AG09319 (cell line): Measurements from ENCODE around the gene SRPX.

Source experiments
- DNase-seq: peaks from one replicate; pipeline ENCODE4 v3.0.0-alpha.2; 2010; ENCODE audit warnings: low read depth; ENCODE audit errors: extremely low read depth
- TF ChIP-seq, protein P1 (sequence below): IDR thresholded peaks from 2 replicates; pipeline ENCODE4 v1.5.1; 2011; ENCODE audit warnings: low read depth, mild to moderate bottlenecking, inconsistent platforms, low read length, moderate library complexity

SRPX gene

DNA sequence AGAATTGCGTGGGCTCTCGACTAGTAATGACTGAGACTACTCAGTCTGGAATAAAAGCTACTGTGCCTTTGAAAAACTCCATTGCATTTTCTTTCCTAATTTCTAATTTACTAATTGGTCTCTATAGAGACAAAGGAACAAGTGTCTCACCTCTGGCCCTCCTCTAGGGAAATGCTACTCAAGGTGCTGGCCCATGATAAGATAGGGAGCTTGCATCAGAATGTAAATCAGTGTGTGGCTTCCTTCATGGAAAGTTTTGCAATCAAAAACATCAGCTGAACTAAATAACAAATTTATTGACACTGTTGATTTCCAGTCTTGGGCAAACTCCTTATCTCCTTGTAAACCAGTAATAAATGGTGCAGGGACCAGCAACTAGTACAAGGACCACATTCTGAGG lies 81.8 kb downstream of the SRPX start:
- no peak for DNase-seq
- TF ChIP-seq, protein P1, sequence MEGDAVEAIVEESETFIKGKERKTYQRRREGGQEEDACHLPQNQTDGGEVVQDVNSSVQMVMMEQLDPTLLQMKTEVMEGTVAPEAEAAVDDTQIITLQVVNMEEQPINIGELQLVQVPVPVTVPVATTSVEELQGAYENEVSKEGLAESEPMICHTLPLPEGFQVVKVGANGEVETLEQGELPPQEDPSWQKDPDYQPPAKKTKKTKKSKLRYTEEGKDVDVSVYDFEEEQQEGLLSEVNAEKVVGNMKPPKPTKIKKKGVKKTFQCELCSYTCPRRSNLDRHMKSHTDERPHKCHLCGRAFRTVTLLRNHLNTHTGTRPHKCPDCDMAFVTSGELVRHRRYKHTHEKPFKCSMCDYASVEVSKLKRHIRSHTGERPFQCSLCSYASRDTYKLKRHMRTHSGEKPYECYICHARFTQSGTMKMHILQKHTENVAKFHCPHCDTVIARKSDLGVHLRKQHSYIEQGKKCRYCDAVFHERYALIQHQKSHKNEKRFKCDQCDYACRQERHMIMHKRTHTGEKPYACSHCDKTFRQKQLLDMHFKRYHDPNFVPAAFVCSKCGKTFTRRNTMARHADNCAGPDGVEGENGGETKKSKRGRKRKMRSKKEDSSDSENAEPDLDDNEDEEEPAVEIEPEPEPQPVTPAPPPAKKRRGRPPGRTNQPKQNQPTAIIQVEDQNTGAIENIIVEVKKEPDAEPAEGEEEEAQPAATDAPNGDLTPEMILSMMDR = no peak

DNA sequence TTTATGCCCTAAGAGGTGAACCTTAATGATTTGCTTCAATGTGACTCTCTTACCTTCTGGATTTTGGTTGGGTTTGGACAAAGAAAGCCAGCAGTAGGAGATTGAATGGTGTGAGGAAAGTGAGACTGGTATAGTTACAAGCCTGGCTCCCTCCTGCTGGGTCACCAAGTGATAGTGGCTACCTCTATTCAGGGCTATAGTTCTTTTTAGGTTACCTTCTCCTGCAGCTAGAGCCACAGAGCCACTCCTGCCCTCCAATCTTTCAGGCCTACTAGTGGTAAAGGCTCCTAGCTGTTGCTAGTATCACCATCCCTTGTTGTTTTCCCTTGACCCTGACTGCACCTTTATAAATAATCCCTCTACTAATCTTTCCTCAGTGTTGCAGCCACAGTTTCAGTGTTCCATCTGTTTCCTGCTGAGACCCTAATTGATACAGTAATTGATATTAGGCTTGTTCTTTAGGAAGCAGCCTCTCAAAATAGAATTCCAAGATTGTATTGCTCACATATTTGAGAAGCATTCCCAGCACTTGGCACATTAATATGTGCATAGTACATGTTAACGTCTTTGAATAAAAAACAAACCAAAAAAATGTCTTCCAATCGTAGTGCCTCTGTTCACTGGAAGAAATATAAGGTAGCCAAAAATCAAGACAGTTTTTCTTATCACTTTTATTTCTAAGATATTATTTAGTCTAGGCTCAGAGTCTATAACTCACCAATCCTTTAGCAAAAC lies 82.3 kb downstream of the SRPX start:
- no peak for DNase-seq
- TF ChIP-seq, protein P1 = no peak

DNA sequence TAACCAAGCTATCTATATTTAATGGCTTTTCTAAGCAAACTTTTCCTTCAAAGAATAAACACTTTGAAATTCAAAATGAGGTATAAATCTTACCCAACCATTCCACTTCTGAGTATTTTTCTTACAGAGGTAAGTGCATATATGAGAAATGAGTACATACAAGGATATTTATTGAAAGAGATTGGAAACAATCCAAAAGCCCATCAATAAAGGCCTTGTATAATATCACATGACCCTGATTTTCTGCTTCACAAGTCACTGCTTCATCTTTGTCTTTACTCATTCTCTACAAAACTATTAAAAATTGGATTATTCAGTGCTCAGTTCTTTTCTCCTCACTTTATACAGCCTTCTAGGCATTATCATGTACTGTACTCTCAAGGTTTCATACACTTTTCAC lies 91.3 kb downstream of the SRPX start:
- no peak for DNase-seq
- TF ChIP-seq, protein P1 = no peak

DNA sequence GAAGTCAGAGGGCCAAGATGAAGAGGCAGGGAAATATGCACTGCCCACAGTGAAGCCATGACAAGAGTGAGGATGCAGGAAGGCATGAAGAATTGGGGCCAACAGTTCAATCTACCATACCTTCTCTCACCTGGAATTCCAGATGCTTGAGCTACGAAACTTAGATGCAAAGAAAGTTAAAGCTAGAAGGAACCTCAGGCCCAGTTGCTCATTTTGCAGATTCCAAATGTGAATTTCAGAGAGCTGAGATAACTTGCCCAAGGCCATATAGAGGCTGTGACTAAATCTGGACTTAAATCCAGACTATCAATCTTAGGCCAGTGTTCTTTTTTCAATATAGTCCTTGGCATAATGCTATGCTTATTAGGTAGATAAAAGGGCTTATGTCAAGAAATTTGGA lies 92.7 kb downstream of the SRPX start:
- DNase-seq = no peak
- TF ChIP-seq, protein P1 = no peak

DNA sequence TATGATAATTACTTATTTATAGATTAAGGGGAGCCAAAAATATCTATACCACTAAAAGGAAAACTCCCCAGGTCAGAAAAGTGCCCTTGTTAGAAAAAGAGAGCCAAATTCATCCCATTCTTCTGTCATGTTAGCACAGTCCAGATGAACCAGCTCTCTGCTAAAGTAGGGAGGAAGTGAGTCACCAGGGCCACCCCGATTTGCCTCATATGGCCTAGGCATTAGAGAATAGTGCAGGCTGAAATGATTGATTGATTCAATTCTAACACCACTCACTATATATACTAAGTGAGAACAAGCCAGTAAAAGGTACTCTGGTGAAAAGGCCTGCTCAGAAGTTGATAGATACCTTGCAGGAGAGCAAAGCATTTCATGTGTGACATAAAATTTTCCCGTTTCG lies 94.5 kb downstream of the SRPX start:
- no peak for DNase-seq
- TF ChIP-seq, protein P1 = no peak

DNA sequence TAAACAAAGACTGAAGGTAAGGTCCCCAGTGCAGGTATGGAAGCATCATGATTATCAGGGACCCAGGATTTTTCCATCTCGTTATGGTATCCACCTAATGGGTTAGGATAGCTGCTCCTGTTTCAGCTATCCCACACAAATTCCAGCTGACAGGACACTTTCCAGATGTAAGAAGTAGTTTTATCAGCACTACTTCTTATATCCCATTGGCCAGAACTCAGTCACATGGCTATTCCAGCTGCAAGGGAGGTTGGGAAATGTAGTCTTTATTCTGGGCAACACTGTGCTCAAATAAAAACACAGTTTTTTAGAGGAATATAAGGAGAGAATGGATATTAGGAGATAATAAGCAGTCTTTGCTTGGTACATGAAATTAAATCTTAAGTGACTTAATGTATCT lies 96.7 kb downstream of the SRPX start:
- DNase-seq = no peak
- TF ChIP-seq, protein P1 = no peak

DNA sequence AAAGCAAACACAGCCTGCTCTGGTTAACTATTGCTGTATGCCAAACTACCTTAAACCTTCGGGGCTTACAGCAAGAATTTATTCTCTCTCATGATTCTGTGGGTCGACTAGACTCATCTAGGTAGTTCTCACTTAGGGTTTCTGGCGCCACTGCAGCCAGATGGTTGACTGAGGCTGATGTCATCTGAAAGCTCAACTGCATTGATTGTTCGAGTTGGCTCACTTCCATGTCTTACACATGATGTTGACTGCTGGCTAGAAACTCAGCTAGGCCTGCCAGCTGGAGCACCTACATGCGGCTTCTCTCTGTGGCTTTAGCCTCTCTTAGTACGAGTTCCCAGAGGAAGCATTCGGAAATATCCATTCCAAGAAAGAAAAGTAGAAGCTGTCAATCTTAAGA lies 103.2 kb downstream of the SRPX start:
- DNase-seq = no peak
- TF ChIP-seq, protein P1 = no peak
